Spinal cord (tissue), 10 donors: ENCODE results near the gene ADAMTSL1. TPM values are rescaled to one million over a fixed set of nuclear protein-coding genes. Genes with fewer than 3 reads are reported as not detected.
A peak's percentile ranks its signal among the peaks of the same experiment; 100 is the strongest.

Experiments
- DNase-seq, 6 donors: peaks; one replicate each; pipeline versions ENCODE4 v3.0.0 to v3.0.0-alpha.2; 2013 to 2015; ENCODE audit warnings: low spot score in 6 of 6, low read depth in 4 of 6
- H3K27ac ChIP-seq: one replicate; pipeline ENCODE4 v1.5.1; 2013; ENCODE audit warnings: low read depth, low read length, control low read depth
- H3K27me3 ChIP-seq: one replicate; pipeline ENCODE4 v1.6.1; 2013; ENCODE audit warnings: low read length; ENCODE audit not compliant: control insufficient read depth, insufficient read depth
- H3K36me3 ChIP-seq: one replicate; pipeline ENCODE4 v1.6.1; 2013; ENCODE audit warnings: low read length; ENCODE audit not compliant: control insufficient read depth, insufficient read depth
- H3K4me1 ChIP-seq: one replicate; pipeline ENCODE4 v1.6.1; 2013; ENCODE audit warnings: low read length; ENCODE audit not compliant: control insufficient read depth, insufficient read depth
- H3K4me3 ChIP-seq: one replicate; pipeline ENCODE4 v1.5.1; 2013; ENCODE audit warnings: low read depth, low read length, control low read depth
- H3K9me3 ChIP-seq: one replicate; pipeline ENCODE4 v1.6.1; 2013; ENCODE audit warnings: low read length; ENCODE audit not compliant: control insufficient read depth, insufficient read depth
- WGBS: methylation state at CpG from one replicate; pipeline ENCODE4 v1.1.5; 2013; ENCODE audit warnings: missing lambda C conversion rate; ENCODE audit not compliant: insufficient coverage; 5-methylcytosine and 5-hydroxymethylcytosine counted together
- polyA plus RNA-seq, 2 donors: library from polyadenylated mRNA; unstranded; fragments of 120-200 nt; gene quantifications; one replicate each; pipeline ENCODE4 v1.2.1, GENCODE V29; 2013; ENCODE audit not compliant: insufficient read length in 2 of 2
- total RNA-seq, 2 donors: library from RNA; depleted of rRNA in 1 of 2; stranded (reverse); fragments of 120-200 nt in 1 of 2; fragments of >200 nt in 1 of 2; gene quantifications; one replicate each; pipeline versions ENCODE4 v1.2.3 to v1.2.4, GENCODE V29; 2013 to 2014
- donor health status: healthy.

Gene ADAMTSL1
- total and polyA plus RNA-seq, 4 donors = 21.7 to 35.3 (median 28.4) TPM

DNA sequence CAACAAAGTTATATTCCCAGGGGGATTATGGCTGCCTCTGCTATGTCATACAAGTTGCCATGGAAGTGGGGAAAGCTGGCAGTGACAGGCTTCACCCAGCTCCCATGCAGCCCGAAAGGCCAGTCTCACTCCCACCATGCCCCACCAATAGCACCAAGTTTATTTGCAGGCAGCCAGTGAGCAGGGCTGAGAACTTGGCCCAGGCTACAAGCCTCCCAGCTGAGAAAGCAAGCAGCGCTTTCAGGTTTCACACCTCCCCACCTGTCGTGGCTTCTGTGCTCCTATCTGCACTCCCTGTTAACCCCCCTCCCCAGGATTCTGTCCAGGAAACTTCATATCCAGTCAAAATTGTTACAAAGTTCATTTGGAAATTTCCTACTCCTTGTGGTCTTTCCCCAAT, 404.0 kb downstream of the ADAMTSL1 start:
- Histone ChIP-seq H3K36me3 (no peaks in the 10 kb centered on the region), H3K9me3 (no peaks in the 10 kb centered on the region), H3K27me3 (no peaks in the 10 kb centered on the region), H3K27ac (no peak overlapping the region), H3K4me3 (no peak overlapping the region), H3K4me1 (no peaks in the 10 kb centered on the region)
- no peak for DNase-seq
- 97% methylated on average over 3 of the region's 3 CpGs for WGBS

DNA sequence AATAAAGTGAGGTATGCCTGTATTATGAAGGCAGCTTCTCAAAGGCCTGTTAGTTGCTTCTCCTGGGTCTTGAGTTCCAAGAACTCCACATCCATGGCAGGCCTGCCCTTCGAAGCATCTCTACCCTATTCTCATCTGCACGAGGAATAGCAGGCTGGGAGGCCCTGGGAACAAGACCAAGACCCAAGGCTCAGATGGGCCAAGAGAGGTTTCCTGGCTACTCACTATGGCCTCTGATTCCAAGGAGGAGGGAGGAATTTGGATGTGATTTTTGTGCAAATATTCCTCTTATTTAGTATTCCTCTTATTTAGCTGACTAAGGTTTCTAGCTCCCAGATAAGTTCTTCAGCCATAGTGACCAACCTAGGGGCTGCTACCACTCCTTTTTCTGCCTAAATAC, 407.8 kb downstream of the ADAMTSL1 start:
- no CpG with 5 or more reads among the region's 2 CpGs for WGBS
- no peak for DNase-seq
- H3K4me1 ChIP-seq = no peaks in the 10 kb centered on the region
- no peak overlapping the region for H3K27ac ChIP-seq
- H3K36me3 ChIP-seq = no peaks in the 10 kb centered on the region
- no peaks in the 10 kb centered on the region for H3K27me3 ChIP-seq
- no peak overlapping the region for H3K4me3 ChIP-seq
- peaks cover 2% of the 10 kb centered on the region for H3K9me3 ChIP-seq

DNA sequence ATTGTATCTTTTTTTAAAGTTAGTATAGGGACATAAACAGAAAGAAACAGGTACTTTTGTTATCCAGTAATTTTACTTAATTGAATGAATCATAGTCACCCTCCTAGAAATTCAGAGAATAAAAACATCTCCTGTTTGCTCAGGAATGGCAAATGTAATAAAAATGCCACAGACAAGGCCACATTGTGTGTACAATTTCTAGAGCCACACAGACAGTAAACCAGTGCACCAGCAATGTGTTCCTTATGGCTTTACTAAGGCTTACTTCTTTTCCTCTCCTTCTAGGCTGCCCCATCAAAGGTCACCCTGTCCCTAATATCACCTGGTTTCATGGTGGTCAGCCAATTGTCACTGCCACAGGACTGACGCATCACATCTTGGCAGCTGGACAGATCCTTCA, 413.6 kb downstream of the ADAMTSL1 start:
- peaks cover 2% of the 10 kb centered on the region for H3K9me3 ChIP-seq
- no peaks in the 10 kb centered on the region for H3K27me3 ChIP-seq
- no peak overlapping the region for H3K27ac ChIP-seq
- H3K36me3 ChIP-seq = peaks cover 13% of the 10 kb centered on the region
- no peak overlapping the region for H3K4me3 ChIP-seq
- H3K4me1 ChIP-seq = peaks cover 9% of the 10 kb centered on the region
- no peak for DNase-seq
- WGBS = 72% methylated on average over 1 of the region's 1 CpG

GRCh38 chr9:18888290-18888689, 414.3 kb downstream of the ADAMTSL1 start:
- no peak overlapping the region for H3K27ac ChIP-seq
- peaks cover 9% of the 10 kb centered on the region for H3K4me1 ChIP-seq
- H3K4me3 ChIP-seq = no peak overlapping the region
- H3K36me3 ChIP-seq = peaks cover 13% of the 10 kb centered on the region
- DNase-seq = peak in 1 of 6 donors; percentile 38
- no peaks in the 10 kb centered on the region for H3K27me3 ChIP-seq
- WGBS = 38% methylated on average over 1 of the region's 1 CpG
- peaks cover 2% of the 10 kb centered on the region for H3K9me3 ChIP-seq

GRCh38 chr9:18889550-18889949, 415.6 kb downstream of the ADAMTSL1 start:
- peaks cover 9% of the 10 kb centered on the region for H3K4me1 ChIP-seq
- H3K36me3 ChIP-seq = peaks cover 13% of the 10 kb centered on the region
- H3K27ac ChIP-seq = no peak overlapping the region
- no peak overlapping the region for H3K4me3 ChIP-seq
- H3K9me3 ChIP-seq = no peaks in the 10 kb centered on the region
- H3K27me3 ChIP-seq = no peaks in the 10 kb centered on the region
- WGBS = 86% methylated on average over 12 of the region's 12 CpGs
- no peak for DNase-seq

DNA sequence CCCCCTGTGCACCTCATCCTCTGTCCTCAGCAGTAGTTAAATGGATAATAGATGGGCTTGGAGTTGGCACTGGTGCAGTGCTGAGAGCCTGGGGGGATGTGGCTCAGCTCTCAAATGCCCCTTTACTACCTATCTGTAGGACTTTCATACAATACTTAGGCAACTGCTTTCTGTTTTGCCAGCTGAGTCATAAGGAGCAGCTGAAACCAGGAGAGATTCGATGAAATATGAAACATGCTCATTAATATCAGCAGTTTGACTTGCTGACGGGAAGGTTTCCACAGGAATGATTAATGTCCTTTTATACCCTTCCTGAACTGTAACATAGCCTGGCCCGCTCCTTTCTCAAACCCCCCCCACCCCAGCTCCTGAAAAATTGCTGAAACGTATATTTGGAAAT, 416.4 kb downstream of the ADAMTSL1 start:
- H3K4me3 ChIP-seq = no peak overlapping the region
- WGBS = 80% methylated on average over 1 of the region's 4 CpGs
- peaks cover 9% of the 10 kb centered on the region for H3K4me1 ChIP-seq
- H3K9me3 ChIP-seq = peaks cover 2% of the 10 kb centered on the region
- H3K36me3 ChIP-seq = peaks cover 13% of the 10 kb centered on the region
- H3K27ac ChIP-seq = no peak overlapping the region
- DNase-seq = peak in 1 of 6 donors; percentile 22
- no peaks in the 10 kb centered on the region for H3K27me3 ChIP-seq

- Histone ChIP-seq H3K27me3 (no peaks in the 10 kb centered on the region), H3K27ac (no peak overlapping the region), H3K9me3 (peaks cover 11% of the 10 kb centered on the region), H3K4me3 (no peak overlapping the region), H3K36me3 (peaks cover 20% of the 10 kb centered on the region), H3K4me1 (peaks cover 9% of the 10 kb centered on the region)
- DNase-seq = no peak
- 90% methylated on average over 2 of the region's 5 CpGs for WGBS
These were observed 418.2 kb downstream of the ADAMTSL1 start for GRCh38 chr9:18891946-18892670.

- no peaks in the 10 kb centered on the region for H3K27me3 ChIP-seq
- peaks cover 22% of the 10 kb centered on the region for H3K36me3 ChIP-seq
- H3K4me1 ChIP-seq = peaks cover 9% of the 10 kb centered on the region
- H3K4me3 ChIP-seq = no peak overlapping the region
- H3K27ac ChIP-seq = no peak overlapping the region
- H3K9me3 ChIP-seq = peaks cover 11% of the 10 kb centered on the region
- WGBS = no CpG with 5 or more reads among the region's 4 CpGs
- DNase-seq = no peak
These were observed 419.1 kb downstream of the ADAMTSL1 start for GRCh38 chr9:18893046-18893445.

DNA sequence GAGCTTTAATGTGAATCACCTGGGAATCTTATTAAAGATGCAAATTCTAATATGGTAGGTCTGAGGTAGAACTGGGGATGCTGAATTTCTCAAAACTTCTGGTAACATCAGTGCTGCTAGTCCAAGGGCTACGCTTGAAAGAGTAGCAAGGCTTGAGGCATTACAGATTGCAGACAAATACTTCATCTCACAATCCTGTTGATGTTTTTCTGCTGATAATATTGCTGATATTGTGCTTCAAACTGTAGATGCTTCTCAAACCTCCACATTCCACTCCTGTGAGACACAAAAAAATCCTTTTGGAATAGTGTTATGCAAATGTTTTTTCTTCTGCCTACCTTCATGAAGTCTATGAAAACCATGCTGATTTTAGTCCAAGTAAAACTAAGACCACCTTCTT, 419.5 kb downstream of the ADAMTSL1 start:
- DNase-seq = no peak
- Histone ChIP-seq H3K27ac (no peak overlapping the region), H3K9me3 (peaks cover 11% of the 10 kb centered on the region), H3K27me3 (no peaks in the 10 kb centered on the region), H3K4me3 (no peak overlapping the region), H3K4me1 (peaks cover 6% of the 10 kb centered on the region), H3K36me3 (peaks cover 22% of the 10 kb centered on the region)
- no CpG with 5 or more reads among the region's 1 CpG for WGBS

DNA sequence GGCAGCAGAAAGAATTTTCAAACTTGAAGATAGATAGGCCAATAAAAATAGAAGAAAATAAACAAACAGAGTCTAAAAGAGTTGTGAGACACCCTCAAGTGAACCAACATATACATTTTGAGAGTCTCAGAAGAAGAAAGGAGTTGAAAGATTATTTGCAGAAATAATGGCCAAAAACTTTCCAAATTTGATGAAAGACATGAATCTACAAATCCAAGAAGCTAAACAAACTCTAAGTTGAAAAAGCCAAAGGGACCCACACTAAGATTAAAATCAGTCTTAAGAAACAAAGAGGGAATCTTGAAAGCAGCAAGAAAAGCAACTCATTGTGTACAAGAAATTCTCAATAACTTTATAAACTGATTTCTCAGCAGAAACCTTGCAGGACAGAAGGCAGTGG, 422.1 kb downstream of the ADAMTSL1 start:
- no peak for DNase-seq
- H3K4me3 ChIP-seq = no peak overlapping the region
- H3K4me1 ChIP-seq = no peaks in the 10 kb centered on the region
- peaks cover 15% of the 10 kb centered on the region for H3K36me3 ChIP-seq
- H3K9me3 ChIP-seq = peaks cover 11% of the 10 kb centered on the region
- H3K27me3 ChIP-seq = no peaks in the 10 kb centered on the region
- H3K27ac ChIP-seq = no peak overlapping the region
